ENCODE data around the gene PSME4.
"Not testable (repeated sequence)": the region's sequence is repeated elsewhere in the genome, so short reads cannot be mapped to it uniquely, and the experiment has no call there.

The PSME4 gene

GRCh38 chr2:53851052-53851757 lies 119.6 kb downstream of the PSME4 start:
- H3K36me3 ChIP-seq (ENCODE audit: control insufficient read depth in 1 of 2, insufficient read depth in 2 of 2, low read length in 2 of 2) = peaks cover 9 to 12% of the 10 kb centered on the region in 2 donors
- H3K27me3 ChIP-seq (ENCODE audit: control insufficient read depth in 1 of 2, insufficient read depth in 2 of 2, low read length in 2 of 2); H3K27ac ChIP-seq (ENCODE audit: low read depth, low read length); H3K4me1 ChIP-seq (ENCODE audit: control insufficient read depth in 1 of 2, insufficient read depth in 2 of 2, low read length in 2 of 2); H3K4me3 ChIP-seq (ENCODE audit: low read depth in 1 of 2, low read length in 2 of 2); H3K9ac ChIP-seq (ENCODE audit: low read depth in 1 of 2, low read length in 2 of 2); H3K9me3 ChIP-seq (ENCODE audit: control insufficient read depth in 1 of 2, low read length in 2 of 2): not testable (repeated sequence)

- H3K27ac ChIP-seq (ENCODE audit: low read depth, low read length) = no peak overlapping the region
- peaks cover 0 to 5% of the 10 kb centered on the region in 2 donors for H3K4me1 ChIP-seq (ENCODE audit: control insufficient read depth in 1 of 2, insufficient read depth in 2 of 2, low read length in 2 of 2)
- H3K9me3 ChIP-seq (ENCODE audit: control insufficient read depth in 1 of 2, low read length in 2 of 2) = no peaks in the 10 kb centered on the region
- peaks cover 0 to 4% of the 10 kb centered on the region in 2 donors for H3K36me3 ChIP-seq (ENCODE audit: control insufficient read depth in 1 of 2, insufficient read depth in 2 of 2, low read length in 2 of 2)
- no peak overlapping the region for H3K4me3 ChIP-seq (ENCODE audit: low read depth in 1 of 2, low read length in 2 of 2)
- H3K27me3 ChIP-seq (ENCODE audit: control insufficient read depth in 1 of 2, insufficient read depth in 2 of 2, low read length in 2 of 2) = no peaks in the 10 kb centered on the region
- H3K9ac ChIP-seq (ENCODE audit: low read depth in 1 of 2, low read length in 2 of 2) = no peak overlapping the region
These were observed 122.7 kb downstream of the PSME4 start for GRCh38 chr2:53848062-53848461.

GRCh38 chr2:53843595-53843994 lies 127.2 kb downstream of the PSME4 start:
- Histone ChIP-seq H3K9me3 (ENCODE audit: control insufficient read depth in 1 of 2, low read length in 2 of 2) (no peaks in the 10 kb centered on the region), H3K4me1 (ENCODE audit: control insufficient read depth in 1 of 2, insufficient read depth in 2 of 2, low read length in 2 of 2) (peaks cover 0 to 5% of the 10 kb centered on the region in 2 donors), H3K36me3 (ENCODE audit: control insufficient read depth in 1 of 2, insufficient read depth in 2 of 2, low read length in 2 of 2) (peaks cover 0 to 4% of the 10 kb centered on the region in 2 donors), H3K27me3 (ENCODE audit: control insufficient read depth in 1 of 2, insufficient read depth in 2 of 2, low read length in 2 of 2) (no peaks in the 10 kb centered on the region), H3K27ac (ENCODE audit: low read depth, low read length) (no peak overlapping the region), H3K4me3 (ENCODE audit: low read depth in 1 of 2, low read length in 2 of 2) (no peak overlapping the region), H3K9ac (ENCODE audit: low read depth in 1 of 2, low read length in 2 of 2) (no peak overlapping the region)

- Histone ChIP-seq H3K4me1 (ENCODE audit: control insufficient read depth in 1 of 2, insufficient read depth in 2 of 2, low read length in 2 of 2) (peaks cover 0 to under 1% of the 10 kb centered on the region in 2 donors), H3K9me3 (ENCODE audit: control insufficient read depth in 1 of 2, low read length in 2 of 2) (no peaks in the 10 kb centered on the region), H3K4me3 (ENCODE audit: low read depth in 1 of 2, low read length in 2 of 2) (no peak overlapping the region), H3K36me3 (ENCODE audit: control insufficient read depth in 1 of 2, insufficient read depth in 2 of 2, low read length in 2 of 2) (peaks cover 0 to 2% of the 10 kb centered on the region in 2 donors), H3K9ac (ENCODE audit: low read depth in 1 of 2, low read length in 2 of 2) (no peak overlapping the region), H3K27me3 (ENCODE audit: control insufficient read depth in 1 of 2, insufficient read depth in 2 of 2, low read length in 2 of 2) (no peaks in the 10 kb centered on the region), H3K27ac (ENCODE audit: low read depth, low read length) (no peak overlapping the region)
These were observed 127.9 kb downstream of the PSME4 start for GRCh38 chr2:53842891-53843290.

GRCh38 chr2:53841651-53842050 lies 129.1 kb downstream of the PSME4 start:
- H3K27me3 ChIP-seq (ENCODE audit: control insufficient read depth in 1 of 2, insufficient read depth in 2 of 2, low read length in 2 of 2); H3K9ac ChIP-seq (ENCODE audit: low read depth in 1 of 2, low read length in 2 of 2); H3K36me3 ChIP-seq (ENCODE audit: control insufficient read depth in 1 of 2, insufficient read depth in 2 of 2, low read length in 2 of 2); H3K4me3 ChIP-seq (ENCODE audit: low read depth in 1 of 2, low read length in 2 of 2); H3K27ac ChIP-seq (ENCODE audit: low read depth, low read length); H3K9me3 ChIP-seq (ENCODE audit: control insufficient read depth in 1 of 2, low read length in 2 of 2); H3K4me1 ChIP-seq (ENCODE audit: control insufficient read depth in 1 of 2, insufficient read depth in 2 of 2, low read length in 2 of 2): not testable (repeated sequence)

GRCh38 chr2:53840580-53840979 lies 130.2 kb downstream of the PSME4 start:
- Histone ChIP-seq H3K27me3 (ENCODE audit: control insufficient read depth in 1 of 2, insufficient read depth in 2 of 2, low read length in 2 of 2) (no peaks in the 10 kb centered on the region), H3K27ac (ENCODE audit: low read depth, low read length) (no peak overlapping the region), H3K9ac (ENCODE audit: low read depth in 1 of 2, low read length in 2 of 2) (no peak overlapping the region), H3K9me3 (ENCODE audit: control insufficient read depth in 1 of 2, low read length in 2 of 2) (no peaks in the 10 kb centered on the region), H3K4me3 (ENCODE audit: low read depth in 1 of 2, low read length in 2 of 2) (no peak overlapping the region), H3K4me1 (ENCODE audit: control insufficient read depth in 1 of 2, insufficient read depth in 2 of 2, low read length in 2 of 2) (no peaks in the 10 kb centered on the region), H3K36me3 (ENCODE audit: control insufficient read depth in 1 of 2, insufficient read depth in 2 of 2, low read length in 2 of 2) (no peaks in the 10 kb centered on the region)

GRCh38 chr2:53829980-53830290 lies 140.9 kb downstream of the PSME4 start:
- H3K36me3 ChIP-seq (ENCODE audit: control insufficient read depth in 1 of 2, insufficient read depth in 2 of 2, low read length in 2 of 2); H3K27ac ChIP-seq (ENCODE audit: low read depth, low read length); H3K9ac ChIP-seq (ENCODE audit: low read depth in 1 of 2, low read length in 2 of 2); H3K9me3 ChIP-seq (ENCODE audit: control insufficient read depth in 1 of 2, low read length in 2 of 2); H3K4me3 ChIP-seq (ENCODE audit: low read depth in 1 of 2, low read length in 2 of 2); H3K4me1 ChIP-seq (ENCODE audit: control insufficient read depth in 1 of 2, insufficient read depth in 2 of 2, low read length in 2 of 2); H3K27me3 ChIP-seq (ENCODE audit: control insufficient read depth in 1 of 2, insufficient read depth in 2 of 2, low read length in 2 of 2): not testable (repeated sequence)

- Histone ChIP-seq H3K27ac (ENCODE audit: low read depth, low read length) (no peak overlapping the region), H3K4me1 (ENCODE audit: control insufficient read depth in 1 of 2, insufficient read depth in 2 of 2, low read length in 2 of 2) (no peaks in the 10 kb centered on the region), H3K27me3 (ENCODE audit: control insufficient read depth in 1 of 2, insufficient read depth in 2 of 2, low read length in 2 of 2) (no peaks in the 10 kb centered on the region), H3K4me3 (ENCODE audit: low read depth in 1 of 2, low read length in 2 of 2) (no peak overlapping the region), H3K9ac (ENCODE audit: low read depth in 1 of 2, low read length in 2 of 2) (no peak overlapping the region), H3K9me3 (ENCODE audit: control insufficient read depth in 1 of 2, low read length in 2 of 2) (no peaks in the 10 kb centered on the region), H3K36me3 (ENCODE audit: control insufficient read depth in 1 of 2, insufficient read depth in 2 of 2, low read length in 2 of 2) (no peaks in the 10 kb centered on the region)
These were observed 141.4 kb downstream of the PSME4 start for GRCh38 chr2:53829273-53829979.

- no peak overlapping the region for H3K27ac ChIP-seq (ENCODE audit: low read depth, low read length)
- H3K4me3 ChIP-seq (ENCODE audit: low read depth in 1 of 2, low read length in 2 of 2) = no peak overlapping the region
- H3K4me1 ChIP-seq (ENCODE audit: control insufficient read depth in 1 of 2, insufficient read depth in 2 of 2, low read length in 2 of 2) = no peaks in the 10 kb centered on the region
- no peaks in the 10 kb centered on the region for H3K9me3 ChIP-seq (ENCODE audit: control insufficient read depth in 1 of 2, low read length in 2 of 2)
- no peak overlapping the region for H3K9ac ChIP-seq (ENCODE audit: low read depth in 1 of 2, low read length in 2 of 2)
- no peaks in the 10 kb centered on the region for H3K27me3 ChIP-seq (ENCODE audit: control insufficient read depth in 1 of 2, insufficient read depth in 2 of 2, low read length in 2 of 2)
- no peaks in the 10 kb centered on the region for H3K36me3 ChIP-seq (ENCODE audit: control insufficient read depth in 1 of 2, insufficient read depth in 2 of 2, low read length in 2 of 2)
These were observed 142.5 kb downstream of the PSME4 start for GRCh38 chr2:53828331-53828730.

- no peak overlapping the region for H3K27ac ChIP-seq (ENCODE audit: low read depth, low read length)
- no peaks in the 10 kb centered on the region for H3K36me3 ChIP-seq (ENCODE audit: control insufficient read depth in 1 of 2, insufficient read depth in 2 of 2, low read length in 2 of 2)
- H3K9ac ChIP-seq (ENCODE audit: low read depth in 1 of 2, low read length in 2 of 2) = no peak overlapping the region
- H3K4me3 ChIP-seq (ENCODE audit: low read depth in 1 of 2, low read length in 2 of 2) = no peak overlapping the region
- no peaks in the 10 kb centered on the region for H3K4me1 ChIP-seq (ENCODE audit: control insufficient read depth in 1 of 2, insufficient read depth in 2 of 2, low read length in 2 of 2)
- no peaks in the 10 kb centered on the region for H3K9me3 ChIP-seq (ENCODE audit: control insufficient read depth in 1 of 2, low read length in 2 of 2)
- no peaks in the 10 kb centered on the region for H3K27me3 ChIP-seq (ENCODE audit: control insufficient read depth in 1 of 2, insufficient read depth in 2 of 2, low read length in 2 of 2)
These were observed 143.2 kb downstream of the PSME4 start for GRCh38 chr2:53827398-53828175.

Measured in duodenal mucosa (tissue), 2 donors.